ENCODE measurements around the gene SH2D3C. TPM values are rescaled to one million over a fixed set of nuclear protein-coding genes. Genes with fewer than 3 reads are reported as not detected.

Gene SH2D3C
- total RNA-seq, 1 experiment from 2014 or later = 0.79 TPM

- Histone ChIP-seq H3K27me3 (ENCODE audit: insufficient read depth, low read depth) (no peaks in the 10 kb centered on the region), H3K79me2 (ENCODE audit: low read depth) (peaks cover 39% of the 10 kb centered on the region), H4K20me1 (ENCODE audit: insufficient read depth) (peaks cover 20% of the 10 kb centered on the region), H3K4me3 (no peak overlapping the region), H3K36me3 (ENCODE audit: low read depth) (peaks cover 34% of the 10 kb centered on the region), H3F3A (ENCODE audit: insufficient read depth, low read depth) (peaks cover 47% of the 10 kb centered on the region), H3K4me1 (replicated peaks; ENCODE audit: insufficient read depth) (peaks cover 21% of the 10 kb centered on the region), H3K27ac (no peak overlapping the region), H3K9me2 (ENCODE audit: insufficient read depth) (no peaks in the 10 kb centered on the region), H3K9me3 (ENCODE audit: insufficient read depth, low read depth) (no peaks in the 10 kb centered on the region), H3K4me2 (no peak overlapping the region), H2AFZ (no peak overlapping the region)
- no TSS peak for BruUV-seq (replicated peaks)
- TF ChIP-seq CTCF (conservative IDR thresholded peaks at IDR 0.05) = no peak
- no peak for TF ChIP-seq EZH2 (IDR thresholded peaks at IDR 0.05; ENCODE audit: low read depth)
- CTCF ChIA-PET = interaction anchor here (0.6 kb wide), 1 partner anchor 100 kb away, joined by 3 read pairs; the partner anchor contains the start of gene CFAP157
- POLR2A ChIA-PET (ENCODE audit: unreplicated experiment) = interaction anchor here (0.6 kb wide), 1 partner anchor 50 kb away, joined by 3 read pairs; no protein-coding TSS in a partner anchor
- intact Hi-C loops (cut with micrococcal nuclease; ENCODE audit: unreplicated experiment) = no loop called here
- DNase-seq = no peak
Measured at GRCh38 chr9:127806871-127807270, 28.4 kb upstream of the SH2D3C start.

GRCh38 chr9:127805620-127806019 is 27.2 kb upstream of the SH2D3C start:
- Histone ChIP-seq H3F3A (ENCODE audit: insufficient read depth, low read depth) (peaks cover 50% of the 10 kb centered on the region), H3K27me3 (ENCODE audit: insufficient read depth, low read depth) (no peaks in the 10 kb centered on the region), H3K4me2 (0 out of 2 replicates have a peak overlapping the region, but pooled peaks have one; percentile 82), H3K79me2 (ENCODE audit: low read depth) (peaks cover 39% of the 10 kb centered on the region), H4K20me1 (ENCODE audit: insufficient read depth) (peaks cover 20% of the 10 kb centered on the region), H3K4me3 (no peak overlapping the region), H2AFZ (no peak overlapping the region), H3K9me3 (ENCODE audit: insufficient read depth, low read depth) (no peaks in the 10 kb centered on the region), H3K4me1 (replicated peaks; ENCODE audit: insufficient read depth) (peaks cover 32% of the 10 kb centered on the region), H3K9me2 (ENCODE audit: insufficient read depth) (no peaks in the 10 kb centered on the region), H3K36me3 (ENCODE audit: low read depth) (peaks cover 26% of the 10 kb centered on the region), H3K27ac (no peak overlapping the region)
- intact Hi-C loops (cut with micrococcal nuclease; ENCODE audit: unreplicated experiment) = no loop called here
- TF ChIP-seq EZH2 (IDR thresholded peaks at IDR 0.05; ENCODE audit: low read depth) (no peak), CTCF (conservative IDR thresholded peaks at IDR 0.05) (no peak; the same call in 1 of the 2 replicates)
- no TSS peak for BruUV-seq (replicated peaks)
- DNase-seq = no peak
- POLR2A ChIA-PET (ENCODE audit: unreplicated experiment) = interaction anchor here (0.6 to 0.8 kb wide), 2 partner anchors 48 to 66 kb away, joined by 5 to 9 read pairs; no protein-coding TSS in a partner anchor
- CTCF ChIA-PET = interaction anchor here (0.6 kb wide), 1 partner anchor 25 kb away, joined by 6 read pairs; no protein-coding TSS in a partner anchor

- H3F3A ChIP-seq (ENCODE audit: insufficient read depth, low read depth) = peaks cover 55% of the 10 kb centered on the region
- peaks cover 41% of the 10 kb centered on the region for H3K4me1 ChIP-seq (replicated peaks; ENCODE audit: insufficient read depth)
- ChIA-PET CTCF (no interaction called here), POLR2A (ENCODE audit: unreplicated experiment) (interaction anchor here (0.6 to 1.0 kb wide), 2 partner anchors 18 to 103 kb away, joined by 3 to 8 read pairs; partner anchors contain the start of gene CDK9)
- H3K27me3 ChIP-seq (ENCODE audit: insufficient read depth, low read depth) = no peaks in the 10 kb centered on the region
- peaks cover 39% of the 10 kb centered on the region for H3K79me2 ChIP-seq (ENCODE audit: low read depth)
- H3K9me3 ChIP-seq (ENCODE audit: insufficient read depth, low read depth) = no peaks in the 10 kb centered on the region
- peaks cover 20% of the 10 kb centered on the region for H4K20me1 ChIP-seq (ENCODE audit: insufficient read depth)
- H2AFZ ChIP-seq = peak overlapping the region; percentile 67; the same call in 1 of the 2 replicates
- H3K27ac ChIP-seq = peak overlapping the region; percentile 96
- no peak for TF ChIP-seq EZH2 (IDR thresholded peaks at IDR 0.05; ENCODE audit: low read depth)
- TF ChIP-seq CTCF (conservative IDR thresholded peaks at IDR 0.05) = no peak
- H3K4me3 ChIP-seq = peak overlapping the region; percentile 86
- intact Hi-C loops (cut with micrococcal nuclease; ENCODE audit: unreplicated experiment) = loop anchor here (1.0 to 5.0 kb wide), 5 partner anchors 17 to 69 kb away; partner anchors contain the start of genes CDK9 and ENG
- peak; percentile 86 to 87 for DNase-seq
- no peaks in the 10 kb centered on the region for H3K9me2 ChIP-seq (ENCODE audit: insufficient read depth)
- H3K36me3 ChIP-seq (ENCODE audit: low read depth) = peaks cover 19% of the 10 kb centered on the region
- TSS peak; percentile 59 for BruUV-seq (replicated peaks)
- peak overlapping the region; percentile 82 for H3K4me2 ChIP-seq
Measured at GRCh38 chr9:127803507-127804352, 25.3 kb upstream of the SH2D3C start.
